ENCODE measurements around the gene TECPR2. TPM values are rescaled to one million over a fixed set of nuclear protein-coding genes. Genes with fewer than 3 reads are reported as not detected.

The TECPR2 gene
- total RNA-seq, 2 donors from 2014 or later = 27.7 to 28.0 TPM

DNA sequence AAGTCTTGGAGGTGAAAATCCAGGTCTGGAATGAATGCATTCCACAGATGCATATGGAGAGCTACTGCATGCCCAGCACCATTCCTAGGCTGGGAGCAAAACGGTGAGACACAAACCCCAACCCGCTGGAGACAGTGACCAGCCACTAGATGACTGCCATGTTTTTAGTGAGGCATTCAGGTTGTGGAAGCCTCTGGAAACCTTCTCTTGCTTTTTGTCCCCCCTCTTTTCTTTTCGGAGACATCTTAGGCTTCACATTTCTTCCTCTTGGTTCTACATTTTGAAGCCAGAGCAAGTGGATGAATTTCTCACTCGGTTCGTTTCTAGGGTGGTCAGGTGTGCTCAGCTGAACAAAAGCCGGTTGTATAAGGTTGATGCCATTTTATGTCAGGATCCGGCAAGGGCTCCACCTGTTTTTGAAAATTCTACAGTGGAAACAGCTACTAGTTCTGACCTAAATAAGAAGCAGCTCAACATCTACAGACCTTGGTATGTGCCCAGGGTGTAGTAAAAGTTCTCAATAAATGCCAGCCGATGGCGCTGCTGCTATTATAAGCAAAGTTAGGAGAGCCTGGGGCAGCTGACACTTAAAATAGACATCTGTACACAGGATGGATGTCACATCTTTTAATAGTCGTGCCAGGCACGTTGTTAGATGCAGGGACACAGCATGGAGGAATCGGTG lies 45.0 kb upstream of the TECPR2 start:
- TF ChIP-seq CTCF (conservative IDR thresholded peaks at IDR 0.05) = peak; percentile 7
- Histone ChIP-seq H3K4me1 (ENCODE audit: control insufficient read depth, insufficient read depth, low read length) (peaks cover 9% of the 10 kb centered on the region), H3K36me3 (ENCODE audit: control insufficient read depth, insufficient read depth, low read length) (peaks cover 7% of the 10 kb centered on the region), H3K27me3 (ENCODE audit: control insufficient read depth, insufficient read depth, low read length, poor library complexity, severe bottlenecking) (no peaks in the 10 kb centered on the region), H3K9ac (ENCODE audit: extremely low read depth, low read length, poor library complexity, severe bottlenecking) (peak overlapping the region; percentile 69), H3K9me3 (ENCODE audit: control insufficient read depth, low read length) (no peaks in the 10 kb centered on the region), H3K4me3 (ENCODE audit: low read length) (peak overlapping the region; percentile 85), H3K27ac (ENCODE audit: low read depth, low read length) (no peak overlapping the region)
- DNase-seq = no peak
- Mint-ChIP-seq H3K27ac (peak overlapping the region; percentile 97), H3K4me3 (peak overlapping the region; percentile 81), H3K36me3 (ENCODE audit: low read depth) (peaks cover 7% of the 10 kb centered on the region), H3K4me1 (peaks cover 22% of the 10 kb centered on the region), H3K27me3 (ENCODE audit: insufficient read depth) (peaks cover 12% of the 10 kb centered on the region), H3K9me3 (no peaks in the 10 kb centered on the region)
- WGBS, 2 experiments (ENCODE audit: insufficient coverage in 1 of 2, insufficient read length in 1 of 2) = 70 to 71% methylated on average over 8 to 12 of the region's 12 CpGs

DNA sequence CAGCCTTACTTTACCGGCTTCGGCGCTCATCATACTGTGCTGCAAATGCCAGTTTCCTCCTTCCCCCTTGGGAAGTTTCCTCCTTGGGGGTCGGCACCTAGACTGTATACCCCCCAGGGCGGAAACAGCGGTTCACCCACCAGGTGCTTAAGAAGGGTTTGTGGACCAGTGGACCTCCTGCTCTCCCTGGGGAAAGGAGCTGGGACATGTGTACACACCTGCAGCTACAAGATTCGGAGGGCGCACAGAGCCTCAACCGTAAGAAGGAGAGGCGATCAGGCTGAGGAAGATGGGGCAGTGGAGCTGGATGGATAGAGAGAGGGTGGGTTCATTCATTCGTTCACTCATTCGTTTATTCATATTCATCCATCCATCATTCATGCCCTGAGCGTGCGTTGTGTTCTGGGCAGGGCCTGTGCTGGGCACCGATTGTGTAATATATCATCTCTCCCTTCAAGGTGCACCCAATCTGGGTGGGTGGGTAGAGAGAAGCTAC lies 43.9 kb upstream of the TECPR2 start:
- H3K27ac ChIP-seq (ENCODE audit: low read depth, low read length) = no peak overlapping the region
- no peak for TF ChIP-seq CTCF (conservative IDR thresholded peaks at IDR 0.05)
- H3K27me3 Mint-ChIP-seq (ENCODE audit: insufficient read depth) = peaks cover 12% of the 10 kb centered on the region
- H3K9me3 ChIP-seq (ENCODE audit: control insufficient read depth, low read length) = no peaks in the 10 kb centered on the region
- peak overlapping the region; percentile 86 for H3K9ac ChIP-seq (ENCODE audit: extremely low read depth, low read length, poor library complexity, severe bottlenecking)
- 91 to 95% methylated on average over 3 to 11 of the region's 15 CpGs for WGBS, 2 experiments (ENCODE audit: insufficient coverage in 1 of 2, insufficient read length in 1 of 2)
- peak overlapping the region; percentile 81 for H3K4me3 Mint-ChIP-seq
- H3K36me3 Mint-ChIP-seq (ENCODE audit: low read depth) = peaks cover 7% of the 10 kb centered on the region
- H3K4me1 Mint-ChIP-seq = peaks cover 23% of the 10 kb centered on the region
- peak overlapping the region; percentile 87 for H3K4me3 ChIP-seq (ENCODE audit: low read length)
- no peaks in the 10 kb centered on the region for H3K27me3 ChIP-seq (ENCODE audit: control insufficient read depth, insufficient read depth, low read length, poor library complexity, severe bottlenecking)
- peak overlapping the region; percentile 99 for H3K27ac Mint-ChIP-seq
- peaks cover 16% of the 10 kb centered on the region for H3K36me3 ChIP-seq (ENCODE audit: control insufficient read depth, insufficient read depth, low read length)
- H3K9me3 Mint-ChIP-seq = no peaks in the 10 kb centered on the region
- DNase-seq = no peak
- H3K4me1 ChIP-seq (ENCODE audit: control insufficient read depth, insufficient read depth, low read length) = peaks cover 9% of the 10 kb centered on the region

- DNase-seq = peak; percentile 97
- no peaks in the 10 kb centered on the region for H3K9me3 Mint-ChIP-seq
- H3K4me1 Mint-ChIP-seq = peaks cover 20% of the 10 kb centered on the region
- 0 to 1% methylated on average over 21 to 71 of the region's 71 CpGs for WGBS, 2 experiments (ENCODE audit: insufficient coverage in 1 of 2, insufficient read length in 1 of 2)
- Histone ChIP-seq H3K27ac (ENCODE audit: low read depth, low read length) (peak within 1 kb of the TSS; percentile 30), H3K9me3 (ENCODE audit: control insufficient read depth, low read length) (no peaks in the 10 kb centered on the region), H3K9ac (ENCODE audit: extremely low read depth, low read length, poor library complexity, severe bottlenecking) (peak within 1 kb of the TSS; percentile 86), H3K27me3 (ENCODE audit: control insufficient read depth, insufficient read depth, low read length, poor library complexity, severe bottlenecking) (no peaks in the 10 kb centered on the region), H3K4me1 (ENCODE audit: control insufficient read depth, insufficient read depth, low read length) (peaks cover 9% of the 10 kb centered on the region), H3K4me3 (ENCODE audit: low read length) (peak within 1 kb of the TSS; percentile 87), H3K36me3 (ENCODE audit: control insufficient read depth, insufficient read depth, low read length) (peaks cover 16% of the 10 kb centered on the region)
- peak within 1 kb of the TSS; percentile 81 for H3K4me3 Mint-ChIP-seq
- H3K36me3 Mint-ChIP-seq (ENCODE audit: low read depth) = peaks cover 7% of the 10 kb centered on the region
- TF ChIP-seq CTCF (conservative IDR thresholded peaks at IDR 0.05) = no peak
- H3K27me3 Mint-ChIP-seq (ENCODE audit: insufficient read depth) = peaks cover 10% of the 10 kb centered on the region
- peak within 1 kb of the TSS; percentile 99 for H3K27ac Mint-ChIP-seq
Observed at GRCh38 chr14:102319351-102320032, 43.2 kb upstream of the TECPR2 start, which contains the start of gene ZNF839. Gene ZNF839, plus strand, starts transcription at chr14:102319746. Its CDS starts 20 bp downstream, at chr14:102319766.
